Memory B cell (primary cell): Measurements from ENCODE around the gene SNAI3.

Source experiments
- ATAC-seq: fragments of 150-1000 bp; cut with Tn5 transposase; 2 replicates; pipeline ENCODE4 v1.10.0; 2021; ENCODE audit warnings: low read depth, mild to moderate bottlenecking, moderate library complexity
- DNase-seq, 2 donors: peaks; one replicate each; pipeline ENCODE4 v3.0.0; 2022; ENCODE audit warnings: low spot score in 2 of 2
- H3K27ac Mint-ChIP-seq: one replicate; pipeline ENCODE4 v1.8.0; 2022; ENCODE audit warnings: mild to moderate bottlenecking, moderate library complexity, mixed read lengths
- H3K27me3 Mint-ChIP-seq: one replicate; pipeline ENCODE4 v1.8.0; 2022; ENCODE audit warnings: mixed read lengths
- H3K36me3 Mint-ChIP-seq: one replicate; pipeline ENCODE4 v1.8.0; 2022; ENCODE audit warnings: mild to moderate bottlenecking, mixed read lengths
- H3K4me1 Mint-ChIP-seq: one replicate; pipeline ENCODE4 v1.8.0; 2022; ENCODE audit warnings: mixed read lengths
- H3K4me3 Mint-ChIP-seq: one replicate; pipeline ENCODE4 v1.8.0; 2022; ENCODE audit warnings: mild to moderate bottlenecking, moderate library complexity, mixed read lengths
- H3K9me3 Mint-ChIP-seq: one replicate; pipeline ENCODE4 v1.8.0; 2022; ENCODE audit warnings: mixed read lengths

SNAI3 gene

GRCh38 chr16:88631384-88631783 lies 54.9 kb downstream of the SNAI3 start:
- DNase-seq (no peak), ATAC-seq (no peak)
- Mint-ChIP-seq H3K9me3 (no peaks in the 10 kb centered on the region), H3K27ac (no peak overlapping the region), H3K4me3 (no peak overlapping the region), H3K27me3 (no peaks in the 10 kb centered on the region), H3K36me3 (peaks cover 2% of the 10 kb centered on the region), H3K4me1 (peaks cover 13% of the 10 kb centered on the region)

- H3K36me3 Mint-ChIP-seq = peaks cover 2% of the 10 kb centered on the region
- ATAC-seq (no peak), DNase-seq (no peak)
- no peaks in the 10 kb centered on the region for H3K27me3 Mint-ChIP-seq
- H3K4me3 Mint-ChIP-seq = no peak overlapping the region
- H3K27ac Mint-ChIP-seq = no peak overlapping the region
- H3K4me1 Mint-ChIP-seq = peaks cover 12% of the 10 kb centered on the region
- no peaks in the 10 kb centered on the region for H3K9me3 Mint-ChIP-seq
Observed at GRCh38 chr16:88630941-88631340, 55.4 kb downstream of the SNAI3 start.

GRCh38 chr16:88630433-88630832 lies 55.9 kb downstream of the SNAI3 start:
- DNase-seq = no peak
- Mint-ChIP-seq H3K4me1 (peaks cover 9% of the 10 kb centered on the region), H3K9me3 (no peaks in the 10 kb centered on the region), H3K36me3 (peaks cover 2% of the 10 kb centered on the region), H3K4me3 (no peak overlapping the region), H3K27ac (no peak overlapping the region), H3K27me3 (no peaks in the 10 kb centered on the region)
- no peak for ATAC-seq

- no peaks in the 10 kb centered on the region for H3K27me3 Mint-ChIP-seq
- peaks cover 6% of the 10 kb centered on the region for H3K4me1 Mint-ChIP-seq
- DNase-seq (no peak), ATAC-seq (no peak)
- H3K27ac Mint-ChIP-seq = no peak overlapping the region
- no peaks in the 10 kb centered on the region for H3K9me3 Mint-ChIP-seq
- no peak overlapping the region for H3K4me3 Mint-ChIP-seq
- peaks cover 2% of the 10 kb centered on the region for H3K36me3 Mint-ChIP-seq
Observed at GRCh38 chr16:88629835-88630234, 56.5 kb downstream of the SNAI3 start.

GRCh38 chr16:88628512-88628974 lies 57.8 kb downstream of the SNAI3 start:
- peak; percentile 26 for ATAC-seq
- H3K27me3 Mint-ChIP-seq = no peaks in the 10 kb centered on the region
- H3K9me3 Mint-ChIP-seq = no peaks in the 10 kb centered on the region
- H3K27ac Mint-ChIP-seq = no peak overlapping the region
- H3K36me3 Mint-ChIP-seq = peaks cover 4% of the 10 kb centered on the region
- peaks cover 5% of the 10 kb centered on the region for H3K4me1 Mint-ChIP-seq
- DNase-seq = no peak
- no peak overlapping the region for H3K4me3 Mint-ChIP-seq
